HG03097 (cell line): ENCODE measurements around the gene RAD51AP1.

Experiments used
- ATAC-seq: cut with Tn5 transposase; IDR thresholded peaks from one replicate; pipeline ENCODE4 v1.9.1; 2021; ENCODE audit not compliant: unreplicated experiment, low FRiP score

Gene RAD51AP1

GRCh38 chr12:4540638-4541037 lies 1.9 kb downstream of the RAD51AP1 start:
- no peak for ATAC-seq

- no peak for ATAC-seq
Measured at GRCh38 chr12:4545195-4545594, 6.5 kb downstream of the RAD51AP1 start.

GRCh38 chr12:4552191-4552590 lies 13.5 kb downstream of the RAD51AP1 start:
- no peak for ATAC-seq

GRCh38 chr12:4553943-4554342 lies 15.3 kb downstream of the RAD51AP1 start:
- no peak for ATAC-seq

GRCh38 chr12:4555804-4556203 lies 17.1 kb downstream of the RAD51AP1 start:
- ATAC-seq: no peak

- no peak for ATAC-seq
Measured at GRCh38 chr12:4556735-4557530, 18.2 kb downstream of the RAD51AP1 start.

- no peak for ATAC-seq
Measured at GRCh38 chr12:4557586-4557985, 18.9 kb downstream of the RAD51AP1 start.

- no peak for ATAC-seq
Measured at GRCh38 chr12:4558171-4558570, 19.5 kb downstream of the RAD51AP1 start.

GRCh38 chr12:4562034-4562657 lies 23.5 kb downstream of the RAD51AP1 start, which contains the start of gene DYRK4:
DYRK4 (plus strand) TSS chr12:4562208; CDS start chr12:4562246, 38 bp downstream.
- no peak for ATAC-seq

- no peak for ATAC-seq
Measured at GRCh38 chr12:4563336-4563735, 24.6 kb downstream of the RAD51AP1 start.

- ATAC-seq: no peak
Measured at GRCh38 chr12:4564818-4565217, 26.1 kb downstream of the RAD51AP1 start.

- no peak for ATAC-seq
Measured at GRCh38 chr12:4566474-4566873, 27.8 kb downstream of the RAD51AP1 start.

GRCh38 chr12:4567073-4567881 lies 28.6 kb downstream of the RAD51AP1 start:
- no peak for ATAC-seq

- ATAC-seq: no peak
Measured at GRCh38 chr12:4569261-4569660, 30.6 kb downstream of the RAD51AP1 start.

GRCh38 chr12:4572680-4573079 lies 34.0 kb downstream of the RAD51AP1 start:
- no peak for ATAC-seq

GRCh38 chr12:4579305-4580102 lies 40.8 kb downstream of the RAD51AP1 start:
- no peak for ATAC-seq

GRCh38 chr12:4580281-4580688 lies 41.6 kb downstream of the RAD51AP1 start:
- no peak for ATAC-seq

- no peak for ATAC-seq
Measured at GRCh38 chr12:4584281-4584680, 45.6 kb downstream of the RAD51AP1 start.

- ATAC-seq: no peak
Measured at GRCh38 chr12:4584896-4585295, 46.2 kb downstream of the RAD51AP1 start.

GRCh38 chr12:4586500-4586899 lies 47.8 kb downstream of the RAD51AP1 start:
- no peak for ATAC-seq
